HEK293 (cell line): ENCODE measurements around the gene TUBB2B.
A peak's percentile ranks its signal among the peaks of the same experiment; 100 is the strongest.
"Not testable (repeated sequence)": the region's sequence is repeated elsewhere in the genome, so short reads cannot be mapped to it uniquely, and the experiment has no call there.

Experiments
- CTCF ChIA-PET: fragments of 350-600 bp; formaldehyde crosslinking; extraction: SDS; loops from one replicate; lab custom pipeline; 2021; ENCODE audit warnings: antibody characterized with exemption; lab: Yijun Ruan, JAX
- POLR2A ChIA-PET: fragments of 300-600 bp; formaldehyde crosslinking; extraction: SDS; loops from one replicate; lab custom pipeline; 2020; ENCODE audit warnings: antibody characterized with exemption, inconsistent platforms; lab: Yijun Ruan, JAX
- H3K27ac ChIP-seq: fragments of 200-500 bp; sonication (Bioruptor generic); 2 replicates; pipeline ENCODE4 v1.5.1; 2014; ENCODE audit warnings: low read depth, low read length, control low read depth, inconsistent platforms; ENCODE audit errors: extremely low read depth
- H3K36me3 ChIP-seq, 2 experiments: fragments of 200-500 bp in 1 of 2; sonication (Bioruptor generic) in 1 of 2; 1 replicate in 1 of 2; 2 replicates in 1 of 2; pipeline ENCODE4 v1.5.1; 2014 to 2017; ENCODE audit warnings: inconsistent platforms in 2 of 2, low read length in 2 of 2; ENCODE audit not compliant: control insufficient read depth in 2 of 2, insufficient read depth in 1 of 2
- H3K4me1 ChIP-seq: fragments of 200-500 bp; sonication (Bioruptor generic); 2 replicates; pipeline ENCODE4 v1.5.1; 2014; ENCODE audit warnings: mild to moderate bottlenecking, low read length, inconsistent platforms; ENCODE audit not compliant: control insufficient read depth, insufficient read depth
- H3K4me3 ChIP-seq: 2 replicates; pipeline ENCODE4 v1.5.1; 2011; ENCODE audit warnings: low read depth, mild to moderate bottlenecking, control low read depth, low read length, moderate library complexity
- H3K9me3 ChIP-seq: fragments of 200-500 bp; sonication (Bioruptor generic); 2 replicates; pipeline ENCODE4 v1.5.1; 2014; ENCODE audit warnings: low read depth, low read length, inconsistent platforms; ENCODE audit not compliant: control insufficient read depth, insufficient read depth
- GLIS1 ChIP-seq: fragments of 450-650 bp; formaldehyde crosslinking; IDR thresholded peaks from 2 replicates; pipeline ENCODE4 v1.5.1; 2016; ENCODE audit warnings: missing biosample characterization, missing genetic modification characterization
- RBAK ChIP-seq: fragments of 450-650 bp; formaldehyde crosslinking; IDR thresholded peaks from 2 replicates; pipeline ENCODE4 v1.5.1; 2016; ENCODE audit warnings: missing biosample characterization, missing genetic modification characterization
- SETDB1 ChIP-seq: IDR thresholded peaks from one replicate; pipeline ENCODE4 v1.6.1; 2017; ENCODE audit warnings: mild to moderate bottlenecking, low read length, moderate library complexity, mixed read lengths; ENCODE audit not compliant: insufficient read length
- TRIM28 ChIP-seq: IDR thresholded peaks from 2 replicates; pipeline ENCODE4 v1.6.1; 2011; ENCODE audit warnings: low read length, control low read depth, borderline replicate concordance
- ZBTB1 ChIP-seq: fragments of 450-650 bp; formaldehyde crosslinking; IDR thresholded peaks from 2 replicates; pipeline ENCODE4 v1.5.1; 2016; ENCODE audit warnings: missing biosample characterization, missing genetic modification characterization
- ZBTB48 ChIP-seq: fragments of 450-650 bp; formaldehyde crosslinking; IDR thresholded peaks from 2 replicates; pipeline ENCODE4 v1.5.1; 2016; ENCODE audit warnings: missing biosample characterization, missing genetic modification characterization
- ZFP69B ChIP-seq: fragments of 450-650 bp; formaldehyde crosslinking; IDR thresholded peaks from 2 replicates; pipeline ENCODE4 v1.5.1; 2016; ENCODE audit warnings: missing biosample characterization, missing genetic modification characterization
- ZNF184 ChIP-seq: fragments of 450-650 bp; IDR thresholded peaks from 2 replicates; pipeline ENCODE4 v1.5.1; 2018; ENCODE audit warnings: missing biosample characterization, mild to moderate bottlenecking, missing genetic modification characterization
- ZNF23 ChIP-seq: fragments of 450-650 bp; formaldehyde crosslinking; IDR thresholded peaks from 2 replicates; pipeline ENCODE4 v1.5.1; 2016; ENCODE audit warnings: missing biosample characterization, missing genetic modification characterization, borderline replicate concordance
- ZNF24 ChIP-seq: fragments of 450-650 bp; formaldehyde crosslinking; IDR thresholded peaks from 2 replicates; pipeline ENCODE4 v1.5.1; 2016; ENCODE audit warnings: missing biosample characterization, missing genetic modification characterization
- ZNF394 ChIP-seq: fragments of 450-650 bp; formaldehyde crosslinking; IDR thresholded peaks from 2 replicates; pipeline ENCODE4 v1.5.1; 2016; ENCODE audit warnings: missing biosample characterization, missing genetic modification characterization, mild to moderate bottlenecking, moderate library complexity, borderline replicate concordance
- ZSCAN5A ChIP-seq: fragments of 450-650 bp; formaldehyde crosslinking; IDR thresholded peaks from 2 replicates; pipeline ENCODE4 v1.5.1; 2016; ENCODE audit warnings: missing biosample characterization, missing genetic modification characterization
- TF ChIP-seq, protein P1 (sequence below): fragments of 450-650 bp; formaldehyde crosslinking; IDR thresholded peaks from 2 replicates; pipeline ENCODE4 v1.5.1; 2016; ENCODE audit warnings: missing biosample characterization, missing genetic modification characterization

TUBB2B gene

DNA sequence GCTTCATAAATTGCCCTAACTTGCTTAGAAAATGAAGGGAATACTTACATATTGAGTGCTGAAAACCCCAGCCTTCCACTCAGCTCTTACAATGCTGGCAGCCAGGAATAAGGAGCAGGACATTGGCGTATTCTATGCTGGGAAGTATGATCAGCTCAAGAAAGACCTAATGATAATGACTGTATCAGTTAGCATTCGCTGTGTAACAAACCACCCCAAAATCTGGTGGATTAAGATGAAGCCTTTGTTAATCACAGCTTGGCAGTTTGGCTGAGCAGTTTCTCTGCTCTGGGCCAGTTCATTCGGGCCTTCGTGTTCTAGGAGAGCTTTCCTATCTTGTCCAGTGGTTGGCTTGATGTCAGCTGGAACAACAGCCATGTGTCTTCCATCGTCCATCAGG, 36.7 kb downstream of the TUBB2B start:
- no peak overlapping the region for H3K4me3 ChIP-seq
- TF ChIP-seq ZNF184 (tag by site-specific recombination), result no peak
- TF ChIP-seq TRIM28, result no peak
- peak; percentile 87; the same call in 1 of the 2 replicates for TF ChIP-seq RBAK
- TF ChIP-seq SETDB1, result no peak
- TF ChIP-seq, protein P1, sequence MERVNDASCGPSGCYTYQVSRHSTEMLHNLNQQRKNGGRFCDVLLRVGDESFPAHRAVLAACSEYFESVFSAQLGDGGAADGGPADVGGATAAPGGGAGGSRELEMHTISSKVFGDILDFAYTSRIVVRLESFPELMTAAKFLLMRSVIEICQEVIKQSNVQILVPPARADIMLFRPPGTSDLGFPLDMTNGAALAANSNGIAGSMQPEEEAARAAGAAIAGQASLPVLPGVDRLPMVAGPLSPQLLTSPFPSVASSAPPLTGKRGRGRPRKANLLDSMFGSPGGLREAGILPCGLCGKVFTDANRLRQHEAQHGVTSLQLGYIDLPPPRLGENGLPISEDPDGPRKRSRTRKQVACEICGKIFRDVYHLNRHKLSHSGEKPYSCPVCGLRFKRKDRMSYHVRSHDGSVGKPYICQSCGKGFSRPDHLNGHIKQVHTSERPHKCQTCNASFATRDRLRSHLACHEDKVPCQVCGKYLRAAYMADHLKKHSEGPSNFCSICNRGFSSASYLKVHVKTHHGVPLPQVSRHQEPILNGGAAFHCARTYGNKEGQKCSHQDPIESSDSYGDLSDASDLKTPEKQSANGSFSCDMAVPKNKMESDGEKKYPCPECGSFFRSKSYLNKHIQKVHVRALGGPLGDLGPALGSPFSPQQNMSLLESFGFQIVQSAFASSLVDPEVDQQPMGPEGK, result no peak
- TF ChIP-seq, all 188 proteins: peak for 1
- H3K27ac ChIP-seq, result no peak overlapping the region
- ChIA-PET POLR2A (interaction anchor here (0.5 to 1.2 kb wide), 2 partner anchors 12 to 17 kb away, joined by 3 to 4 read pairs; no protein-coding TSS in a partner anchor), CTCF (interaction anchor here (0.6 to 1.2 kb wide), 3 partner anchors 61 to 720 kb away, joined by 3 read pairs; no protein-coding TSS in a partner anchor)
- no peaks in the 10 kb centered on the region for H3K4me1 ChIP-seq
- no peaks in the 10 kb centered on the region for H3K36me3 ChIP-seq
- no peaks in the 10 kb centered on the region for H3K9me3 ChIP-seq

GRCh38 chr6:3190056-3190455, 37.4 kb downstream of the TUBB2B start:
- TF ChIP-seq ZSCAN5A (tag by site-specific recombination) (no peak), GLIS1 (tag by site-specific recombination) (peak; percentile 80), ZBTB1 (tag by site-specific recombination) (no peak)
- TF ChIP-seq, all 188 proteins: peak for 1
- H3K36me3 ChIP-seq, result no peaks in the 10 kb centered on the region
- no peak overlapping the region for H3K4me3 ChIP-seq
- no peak overlapping the region for H3K27ac ChIP-seq
- no peaks in the 10 kb centered on the region for H3K4me1 ChIP-seq
- POLR2A ChIA-PET, result interaction anchor here (1.2 kb wide), 1 partner anchor 13 kb away, joined by 4 read pairs; no protein-coding TSS in a partner anchor
- CTCF ChIA-PET, result interaction anchor here (1.2 to 1.4 kb wide), 2 partner anchors 61 to 62 kb away, joined by 3 to 6 read pairs; no protein-coding TSS in a partner anchor
- no peaks in the 10 kb centered on the region for H3K9me3 ChIP-seq

DNA sequence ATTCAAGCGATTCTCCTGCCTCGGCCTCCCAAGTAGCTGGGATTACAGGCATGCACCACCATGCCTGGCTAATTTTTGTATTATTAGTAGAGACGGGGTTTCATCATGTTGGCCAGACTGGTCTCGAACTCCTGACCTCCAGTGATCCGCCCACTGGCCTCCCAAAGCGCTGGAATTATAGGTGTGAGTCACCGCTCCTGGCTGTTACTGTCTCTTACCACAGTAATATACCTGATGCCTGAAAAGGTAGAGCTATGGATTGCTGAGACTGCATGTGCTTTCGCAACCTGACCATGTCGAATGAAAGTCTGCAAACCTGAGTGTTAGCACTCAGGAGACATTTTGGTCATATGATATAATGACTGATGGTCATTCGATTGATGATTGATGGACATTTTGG, 38.3 kb downstream of the TUBB2B start:
- H3K4me1 ChIP-seq, result not testable (repeated sequence)
- ChIA-PET CTCF (interaction anchor here (1.4 kb wide), 1 partner anchor 62 kb away, joined by 6 read pairs; no protein-coding TSS in a partner anchor), POLR2A (interaction anchor here (0.5 to 1.2 kb wide), 2 partner anchors 31 to 58 kb away, joined by 3 to 4 read pairs; no protein-coding TSS in a partner anchor)

DNA sequence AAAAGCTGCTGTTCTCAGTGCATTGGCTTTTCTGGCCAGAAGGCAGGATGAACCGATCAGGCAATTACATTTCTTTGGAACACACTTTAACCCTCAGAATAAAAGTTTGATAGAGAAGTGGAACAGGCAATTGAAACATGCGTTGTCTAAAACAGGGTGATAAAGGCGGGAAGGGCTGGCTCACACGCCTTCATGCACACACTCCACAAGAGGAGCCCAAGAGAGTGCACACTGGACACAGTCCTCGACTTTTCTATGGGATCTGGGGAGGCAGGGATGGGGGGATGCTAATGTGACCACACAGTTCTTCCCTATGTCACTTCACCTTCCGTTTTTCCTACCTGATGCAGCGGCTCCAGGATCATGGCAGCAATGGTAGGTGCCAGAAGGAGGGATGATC, 39.2 kb downstream of the TUBB2B start:
- H3K27ac ChIP-seq, result no peak overlapping the region
- no peaks in the 10 kb centered on the region for H3K36me3 ChIP-seq
- CTCF ChIA-PET, result interaction anchor here (0.7 kb wide), 1 partner anchor 12 kb away, joined by 3 read pairs; no protein-coding TSS in a partner anchor
- H3K4me1 ChIP-seq, result no peaks in the 10 kb centered on the region
- POLR2A ChIA-PET, result interaction anchor here (1.2 to 1.3 kb wide), 2 partner anchors 11 to 59 kb away, joined by 3 read pairs; no protein-coding TSS in a partner anchor
- no peak overlapping the region for H3K4me3 ChIP-seq
- H3K9me3 ChIP-seq, result no peaks in the 10 kb centered on the region
- TF ChIP-seq ZBTB48 (tag by site-specific recombination) (no peak), ZFP69B (no peak), ZNF23 (no peak), ZNF24 (no peak), ZNF394 (no peak)

More for the DNA sequence above, 38.3 kb downstream of the TUBB2B start:
- H3K27ac ChIP-seq, H3K4me3 ChIP-seq, H3K9me3 ChIP-seq, H3K36me3 ChIP-seq: not testable (repeated sequence)
